Peyer's patch (tissue), 4 donors: ENCODE measurements around the gene UFM1. TPM values are rescaled to one million over a fixed set of nuclear protein-coding genes. Genes with fewer than 3 reads are reported as not detected.
A peak's percentile ranks its signal among the peaks of the same experiment; 100 is the strongest.

ENCODE experiments used
- DNase-seq, 3 donors: peaks; one replicate each; pipeline ENCODE4 v3.0.0-alpha.2; 2017 to 2019
- H3K27ac ChIP-seq, 4 donors: fragments of 200-600 bp; sonication (generic); one replicate each; pipeline ENCODE4 v1.5.1; 2016 to 2019
- H3K27me3 ChIP-seq, 2 donors: fragments of 200-600 bp; sonication (generic); one replicate each; pipeline ENCODE4 v1.5.1; 2019
- H3K36me3 ChIP-seq, 3 donors: fragments of 200-600 bp; sonication (generic); one replicate each; pipeline ENCODE4 v1.5.1; 2016 to 2019
- H3K4me1 ChIP-seq, 4 donors: fragments of 200-600 bp; sonication (generic); one replicate each; pipeline ENCODE4 v1.5.1; 2016 to 2019
- H3K4me3 ChIP-seq, 4 donors: fragments of 200-600 bp; sonication (generic); 1 replicate in 3 of 4; 2 replicates in 1 of 4; pipeline ENCODE4 v1.5.1; 2016 to 2019; ENCODE audit warnings: mild to moderate bottlenecking in 1 of 4
- H3K9me3 ChIP-seq, 4 donors: fragments of 200-600 bp; sonication (generic); one replicate each; pipeline ENCODE4 v1.5.1; 2016 to 2019; ENCODE audit warnings: mild to moderate bottlenecking in 1 of 4
- POLR2A ChIP-seq, 2 donors: fragments of 450-650 bp; IDR thresholded peaks; one replicate each; pipeline ENCODE4 v1.5.1; 2017; ENCODE audit warnings: antibody characterized with exemption in 2 of 2, mild to moderate bottlenecking in 2 of 2, moderate library complexity in 2 of 2
- total RNA-seq, 4 donors: library from RNA; depleted of rRNA; stranded (reverse); fragments of >200 nt; gene quantifications; one replicate each; pipeline ENCODE4 v1.1.0, GENCODE V29; 2016
- TF ChIP-seq, protein P1 (sequence below), 6 experiments: fragments of 450-650 bp in 4 of 6; fragments of 200-600 bp in 2 of 6; sonication (generic) in 1 of 6; IDR thresholded peaks; one replicate each; pipeline ENCODE4 v1.5.1; 2017 to 2019; ENCODE audit warnings: antibody characterized with exemption in 6 of 6, mild to moderate bottlenecking in 3 of 6, moderate library complexity in 1 of 6

The UFM1 gene
- total RNA-seq, 4 donors from 2014 or later = 25.0 to 54.5 (median 36.7) TPM

DNA sequence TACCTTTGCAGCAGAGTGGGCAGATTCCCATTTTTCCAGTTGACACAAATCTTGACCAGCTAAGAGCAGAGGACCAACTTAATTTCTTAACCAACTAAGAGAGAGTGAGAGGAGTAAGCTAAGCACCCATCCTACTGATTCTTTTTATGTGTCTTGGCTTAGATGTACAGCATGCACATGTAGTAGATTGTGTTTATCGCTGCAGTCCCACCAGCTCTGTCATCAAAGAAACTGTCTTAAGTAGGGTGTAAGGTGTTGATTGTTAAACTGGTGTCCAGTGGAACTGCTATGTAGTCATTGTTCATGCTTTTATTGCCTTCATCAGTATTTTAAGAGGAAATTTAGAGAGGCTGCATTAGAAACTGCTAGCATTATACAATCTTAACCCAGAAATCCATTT, 9.0 kb upstream of the UFM1 start:
- DNase-seq = no peak
- no peak for TF ChIP-seq POLR2A (IDR thresholded peaks at IDR 0.05)
- TF ChIP-seq, protein P1, sequence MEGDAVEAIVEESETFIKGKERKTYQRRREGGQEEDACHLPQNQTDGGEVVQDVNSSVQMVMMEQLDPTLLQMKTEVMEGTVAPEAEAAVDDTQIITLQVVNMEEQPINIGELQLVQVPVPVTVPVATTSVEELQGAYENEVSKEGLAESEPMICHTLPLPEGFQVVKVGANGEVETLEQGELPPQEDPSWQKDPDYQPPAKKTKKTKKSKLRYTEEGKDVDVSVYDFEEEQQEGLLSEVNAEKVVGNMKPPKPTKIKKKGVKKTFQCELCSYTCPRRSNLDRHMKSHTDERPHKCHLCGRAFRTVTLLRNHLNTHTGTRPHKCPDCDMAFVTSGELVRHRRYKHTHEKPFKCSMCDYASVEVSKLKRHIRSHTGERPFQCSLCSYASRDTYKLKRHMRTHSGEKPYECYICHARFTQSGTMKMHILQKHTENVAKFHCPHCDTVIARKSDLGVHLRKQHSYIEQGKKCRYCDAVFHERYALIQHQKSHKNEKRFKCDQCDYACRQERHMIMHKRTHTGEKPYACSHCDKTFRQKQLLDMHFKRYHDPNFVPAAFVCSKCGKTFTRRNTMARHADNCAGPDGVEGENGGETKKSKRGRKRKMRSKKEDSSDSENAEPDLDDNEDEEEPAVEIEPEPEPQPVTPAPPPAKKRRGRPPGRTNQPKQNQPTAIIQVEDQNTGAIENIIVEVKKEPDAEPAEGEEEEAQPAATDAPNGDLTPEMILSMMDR (IDR thresholded peaks at IDR 0.05) = no peak
- H3K27ac ChIP-seq = no peak overlapping the region

DNA sequence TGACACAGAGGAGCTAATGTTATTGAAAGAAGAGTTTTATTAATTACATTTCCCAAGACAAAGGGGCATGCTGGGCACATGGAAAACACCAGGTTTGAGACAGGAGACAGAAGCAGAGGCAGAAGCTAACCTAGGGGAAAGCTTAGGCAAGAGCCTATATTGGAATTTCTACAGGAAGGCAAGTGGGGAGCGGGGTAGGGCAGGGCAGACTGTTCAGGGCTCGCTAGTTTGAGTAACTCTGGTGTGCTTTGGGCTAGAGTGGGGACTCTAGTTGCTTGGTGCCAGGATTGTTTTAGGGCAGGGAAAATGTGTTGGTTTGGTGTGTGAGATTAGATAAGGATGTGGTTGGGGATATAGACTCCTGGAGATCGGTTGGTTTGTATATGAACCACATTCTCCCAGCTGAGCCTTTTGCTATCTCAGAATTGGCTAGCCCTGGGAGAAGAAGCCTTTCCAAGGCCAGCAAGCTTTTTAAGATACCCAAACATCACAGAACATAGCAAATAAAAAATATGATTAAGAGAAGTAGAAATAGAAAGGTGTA, 8.4 kb upstream of the UFM1 start:
- Histone ChIP-seq H3K36me3 (no peaks in the 10 kb centered on the region), H3K4me3 (no peak overlapping the region), H3K9me3 (no peaks in the 10 kb centered on the region), H3K27me3 (no peaks in the 10 kb centered on the region), H3K4me1 (no peaks in the 10 kb centered on the region), H3K27ac (no peak overlapping the region)
- DNase-seq = no peak
- TF ChIP-seq, protein P1 (IDR thresholded peaks at IDR 0.05) = no peak
- no peak for TF ChIP-seq POLR2A (IDR thresholded peaks at IDR 0.05)

More for the DNA sequence above, 9.0 kb upstream of the UFM1 start:
- H3K4me3 ChIP-seq = no peak overlapping the region
- H3K36me3 ChIP-seq = no peaks in the 10 kb centered on the region
- H3K4me1 ChIP-seq = no peaks in the 10 kb centered on the region
- no peaks in the 10 kb centered on the region for H3K27me3 ChIP-seq
- H3K9me3 ChIP-seq = no peaks in the 10 kb centered on the region

DNA sequence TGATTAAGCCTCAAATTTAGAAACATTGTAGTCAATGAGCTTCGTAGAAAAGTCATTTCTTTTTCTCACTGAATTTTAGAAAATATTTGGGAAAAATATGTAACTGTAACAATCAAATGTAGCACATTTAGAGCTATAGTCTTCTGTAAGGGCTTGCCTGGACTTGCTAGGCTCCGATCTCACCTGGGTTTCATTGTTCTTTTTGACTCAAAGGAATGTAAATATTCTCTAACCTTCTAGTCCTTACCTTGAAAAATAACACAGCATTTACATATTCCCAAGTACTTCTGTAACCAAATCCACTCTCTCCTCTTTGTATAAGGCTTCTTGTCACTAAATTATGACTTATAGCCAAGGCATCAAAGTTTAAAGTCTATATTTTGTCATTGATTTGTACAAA, 2.9 kb upstream of the UFM1 start:
- TF ChIP-seq, protein P1 (IDR thresholded peaks at IDR 0.05) = no peak
- Histone ChIP-seq H3K27ac (no peak overlapping the region), H3K4me3 (no peak overlapping the region), H3K36me3 (no peaks in the 10 kb centered on the region), H3K4me1 (peaks cover 0 to 12% (median 6%) of the 10 kb centered on the region in 4 donors), H3K27me3 (no peaks in the 10 kb centered on the region), H3K9me3 (no peaks in the 10 kb centered on the region)
- no peak for DNase-seq

DNA sequence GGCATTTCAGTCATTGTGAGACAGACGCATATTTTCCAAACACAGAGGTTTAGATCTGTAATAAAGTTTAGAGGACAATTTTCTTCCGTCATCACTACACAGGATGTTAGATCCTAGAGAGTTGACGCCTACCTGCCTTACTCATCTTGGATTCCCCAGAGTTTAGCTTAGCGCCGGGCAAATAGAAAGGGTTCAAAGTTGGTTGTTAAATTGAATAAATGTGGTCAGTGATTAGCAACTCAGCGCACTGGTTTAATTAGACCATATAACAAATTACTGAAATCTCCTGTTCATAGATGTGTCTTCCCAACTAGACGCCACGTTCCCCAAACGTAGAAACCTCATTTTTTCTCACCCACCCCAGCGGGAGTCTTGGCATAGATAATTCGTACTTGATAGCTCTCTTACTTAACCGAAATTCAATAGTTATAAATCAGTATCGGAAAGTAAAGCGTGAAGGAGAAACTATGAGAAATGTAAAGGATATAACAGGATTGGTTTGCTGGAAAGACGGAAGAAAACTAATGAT, 726 bp upstream of the UFM1 start:
- Histone ChIP-seq H3K4me1 (peaks cover 0 to 13% (median 6%) of the 10 kb centered on the region in 4 donors), H3K4me3 (peak overlapping the region; percentile 59 to 97 (median 82)), H3K27ac (peak overlapping the region; percentile 73 to 95 (median 86)), H3K9me3 (no peaks in the 10 kb centered on the region), H3K36me3 (peaks cover 0 to under 1% (median 0%) of the 10 kb centered on the region in 3 donors), H3K27me3 (no peaks in the 10 kb centered on the region)
- peak in 1 of 3 donors; percentile 46 for DNase-seq
- no peak for TF ChIP-seq POLR2A (IDR thresholded peaks at IDR 0.05)
- TF ChIP-seq, protein P1 (IDR thresholded peaks at IDR 0.05) = no peak

DNA sequence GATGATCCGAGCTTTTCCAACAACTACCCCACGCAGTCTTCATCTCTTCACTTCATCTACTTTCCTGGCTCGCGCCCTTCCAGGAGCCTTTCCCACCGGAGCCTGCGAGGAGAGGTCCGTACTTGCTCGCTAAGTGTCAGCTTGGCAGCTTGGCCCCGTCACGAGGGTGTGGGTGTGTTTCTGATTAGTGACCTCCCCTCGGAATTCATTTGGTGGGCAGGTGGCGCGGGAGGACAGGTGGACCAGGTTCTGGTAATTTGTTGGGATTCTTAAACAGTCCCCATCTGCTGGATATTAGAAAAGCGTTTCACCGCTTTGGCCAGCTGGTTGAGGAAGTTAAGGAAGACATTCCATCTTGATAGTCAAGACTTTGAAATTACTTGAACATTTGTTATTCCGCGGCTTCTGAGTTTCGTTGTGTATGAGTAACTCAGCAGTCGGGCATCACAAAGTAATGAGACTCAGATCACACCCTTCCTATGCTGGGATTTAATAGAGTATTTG, 515 bp downstream of the UFM1 start:
- Histone ChIP-seq H3K27ac (peak overlapping the region; percentile 73 to 95 (median 86)), H3K4me3 (peak overlapping the region; percentile 59 to 97 (median 82)), H3K36me3 (peaks cover 0 to 11% (median 0%) of the 10 kb centered on the region in 3 donors), H3K27me3 (no peaks in the 10 kb centered on the region), H3K4me1 (peaks cover 0 to 13% (median 6%) of the 10 kb centered on the region in 4 donors), H3K9me3 (no peaks in the 10 kb centered on the region)
- no peak for TF ChIP-seq POLR2A (IDR thresholded peaks at IDR 0.05)
- TF ChIP-seq, protein P1 (IDR thresholded peaks at IDR 0.05) = no peak
- peak; percentile 56 to 81 (median 79) for DNase-seq
